NB4 (cell line): ENCODE results near the gene ANKRD6.

Experiments
- DNase-seq: peaks from one replicate; pipeline ENCODE4 v3.0.0; 2010; ENCODE audit warnings: low read depth
- H3K4me3 ChIP-seq: one replicate; pipeline ENCODE4 v1.5.1; 2011; ENCODE audit warnings: mild to moderate bottlenecking, low read depth, low read length, moderate library complexity
- CTCF ChIP-seq: IDR thresholded peaks from one replicate; pipeline ENCODE4 v1.5.1; 2012; ENCODE audit warnings: low read depth, low read length
- MYC ChIP-seq: IDR thresholded peaks from 2 replicates; pipeline ENCODE4 v1.6.1; 2011; ENCODE audit warnings: low read depth, low read length
- POLR2A ChIP-seq: IDR thresholded peaks from 2 replicates; pipeline ENCODE4 v1.6.1; 2011; ENCODE audit warnings: mild to moderate bottlenecking; ENCODE audit not compliant: insufficient read length; ENCODE audit errors: extremely low read depth
- TF ChIP-seq, protein P1 (sequence below): IDR thresholded peaks from 2 replicates; pipeline ENCODE4 v1.6.1; 2011; ENCODE audit warnings: low read depth, low read length

The ANKRD6 gene

DNA sequence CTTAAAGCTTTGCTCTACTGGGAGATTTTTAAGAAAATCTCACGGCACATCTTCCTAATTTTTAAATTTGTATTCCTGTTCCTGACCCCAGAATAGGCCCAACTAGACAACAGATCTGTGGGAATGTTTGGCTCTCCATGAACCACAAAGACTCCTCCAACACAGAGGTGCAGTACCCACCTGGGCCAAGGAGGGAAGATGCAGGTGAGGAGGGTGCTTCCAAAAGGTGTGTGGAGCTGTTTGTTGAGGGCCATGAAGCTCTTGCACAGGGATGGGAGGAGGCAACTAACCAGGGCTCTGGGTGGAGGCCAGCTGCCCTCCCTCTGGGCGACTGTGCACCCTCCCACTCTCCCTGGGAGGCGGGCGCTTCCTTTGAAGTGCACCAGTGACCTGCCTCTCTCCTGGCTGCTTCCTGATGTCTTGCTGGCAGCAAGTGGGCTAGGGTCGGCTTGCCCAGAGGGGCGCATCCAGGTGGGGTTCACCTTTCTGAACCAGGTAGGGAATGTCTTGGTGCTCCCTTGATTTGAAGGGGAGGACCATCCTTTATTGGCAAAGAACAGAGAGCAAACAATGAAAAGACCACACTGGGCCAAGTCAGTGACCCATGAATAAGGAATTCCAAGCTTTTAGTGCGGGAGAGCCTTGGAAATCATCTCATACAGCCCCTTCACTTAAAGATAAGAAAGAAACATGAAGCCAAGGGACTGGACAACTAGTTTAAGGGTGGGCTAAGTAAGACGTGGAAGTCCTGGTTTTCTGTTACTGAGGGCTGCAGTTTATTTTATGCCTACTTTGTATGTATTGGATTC is 76.0 kb downstream of the ANKRD6 start:
- no peak overlapping the region for H3K4me3 ChIP-seq
- no peak for DNase-seq
- no peak for TF ChIP-seq MYC
- TF ChIP-seq CTCF: no peak
- TF ChIP-seq, protein P1, sequence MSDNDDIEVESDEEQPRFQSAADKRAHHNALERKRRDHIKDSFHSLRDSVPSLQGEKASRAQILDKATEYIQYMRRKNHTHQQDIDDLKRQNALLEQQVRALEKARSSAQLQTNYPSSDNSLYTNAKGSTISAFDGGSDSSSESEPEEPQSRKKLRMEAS: no peak
- TF ChIP-seq POLR2A: no peak

DNA sequence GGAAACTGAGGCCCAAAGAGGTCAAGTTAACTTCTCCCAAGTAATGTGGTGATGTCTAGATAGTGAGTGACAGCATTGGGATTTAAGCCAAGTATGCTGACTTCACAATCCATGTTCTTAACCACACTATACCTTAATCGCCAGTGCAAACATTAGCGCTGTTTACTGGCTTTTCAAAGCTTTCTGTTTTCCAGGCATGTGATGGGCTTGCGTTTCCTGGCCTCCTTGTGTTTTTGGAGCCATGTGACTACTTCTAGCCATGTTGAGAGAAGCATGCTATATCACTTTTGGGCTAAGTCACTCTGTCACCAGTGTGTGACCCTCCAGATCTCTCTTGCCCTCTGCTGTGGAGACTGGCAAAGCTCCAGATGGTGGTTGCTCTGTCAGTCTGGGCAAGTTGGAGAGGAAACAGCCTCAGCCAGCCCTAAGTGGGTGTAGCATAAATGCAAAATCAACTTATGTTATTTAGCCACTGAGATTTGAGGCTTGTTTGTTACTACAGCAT is 76.9 kb downstream of the ANKRD6 start:
- no peak for DNase-seq
- H3K4me3 ChIP-seq: no peak overlapping the region

DNA sequence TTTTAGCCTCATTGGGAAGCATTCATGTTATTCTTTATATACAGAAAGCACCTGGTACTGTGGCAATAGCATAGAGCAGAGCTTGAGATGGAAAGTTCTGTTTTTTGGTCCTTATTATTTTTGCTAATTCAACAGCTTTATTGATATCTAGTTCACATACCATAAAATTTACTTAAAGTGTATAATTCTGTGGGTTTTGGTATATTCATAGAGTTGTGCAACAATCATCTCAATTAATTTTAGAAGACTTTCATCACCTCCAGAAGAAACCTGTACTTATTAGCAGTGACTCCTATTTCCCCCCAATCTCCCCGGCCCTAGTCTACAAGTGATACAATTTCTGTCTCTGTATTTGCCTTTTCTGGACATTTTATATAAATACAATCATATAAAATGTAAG is 77.4 kb downstream of the ANKRD6 start:
- no peak overlapping the region for H3K4me3 ChIP-seq
- TF ChIP-seq CTCF: no peak
- TF ChIP-seq POLR2A: no peak
- TF ChIP-seq, protein P1: no peak
- no peak for TF ChIP-seq MYC
- DNase-seq: no peak

More for the DNA sequence above, 76.9 kb downstream of the ANKRD6 start:
- TF ChIP-seq MYC: no peak
- TF ChIP-seq CTCF: no peak
- TF ChIP-seq POLR2A: no peak
- TF ChIP-seq, protein P1: no peak

GRCh38 chr6:89518352-89519055 is 85.6 kb downstream of the ANKRD6 start:
- H3K4me3 ChIP-seq: no peak overlapping the region
- TF ChIP-seq CTCF (no peak), MYC (no peak), POLR2A (no peak)
- TF ChIP-seq, protein P1: no peak
- no peak for DNase-seq

DNA sequence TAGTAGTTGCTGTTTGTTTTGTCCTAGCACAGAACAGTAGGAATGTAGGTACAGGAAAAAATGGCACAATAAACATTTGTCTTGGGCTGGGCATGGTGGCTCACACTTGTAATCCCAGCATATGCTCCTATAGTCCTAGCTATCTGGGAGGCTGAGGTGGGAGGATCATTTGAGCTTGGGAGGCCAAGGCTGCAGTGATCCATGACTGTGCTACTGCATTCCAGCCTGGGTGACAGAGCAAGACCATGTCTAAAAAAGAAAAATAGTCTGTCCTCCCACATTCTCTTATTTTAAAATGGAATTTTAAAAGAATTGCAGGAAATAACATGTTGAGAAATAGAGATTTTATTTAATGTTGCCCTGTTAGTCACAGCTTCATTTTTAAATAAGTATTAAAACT is 87.8 kb downstream of the ANKRD6 start:
- no peak for DNase-seq
- TF ChIP-seq MYC (no peak), POLR2A (no peak), CTCF (no peak)
- TF ChIP-seq, protein P1: no peak
- no peak overlapping the region for H3K4me3 ChIP-seq
